DMS153 (cell line): ENCODE measurements around the gene TMEM121.

Experiments used
- DNase-seq: peaks from one replicate; lab custom pipeline; 2025; lab: John Stamatoyannopoulos, UW

The TMEM121 gene

GRCh38 chr14:105525861-105526775, at the start of gene TMEM121:
Gene TMEM121, plus strand, starts transcription at chr14:105526583. Its CDS starts 2,252 bp downstream, at chr14:105528835.
- no peak for DNase-seq

DNA sequence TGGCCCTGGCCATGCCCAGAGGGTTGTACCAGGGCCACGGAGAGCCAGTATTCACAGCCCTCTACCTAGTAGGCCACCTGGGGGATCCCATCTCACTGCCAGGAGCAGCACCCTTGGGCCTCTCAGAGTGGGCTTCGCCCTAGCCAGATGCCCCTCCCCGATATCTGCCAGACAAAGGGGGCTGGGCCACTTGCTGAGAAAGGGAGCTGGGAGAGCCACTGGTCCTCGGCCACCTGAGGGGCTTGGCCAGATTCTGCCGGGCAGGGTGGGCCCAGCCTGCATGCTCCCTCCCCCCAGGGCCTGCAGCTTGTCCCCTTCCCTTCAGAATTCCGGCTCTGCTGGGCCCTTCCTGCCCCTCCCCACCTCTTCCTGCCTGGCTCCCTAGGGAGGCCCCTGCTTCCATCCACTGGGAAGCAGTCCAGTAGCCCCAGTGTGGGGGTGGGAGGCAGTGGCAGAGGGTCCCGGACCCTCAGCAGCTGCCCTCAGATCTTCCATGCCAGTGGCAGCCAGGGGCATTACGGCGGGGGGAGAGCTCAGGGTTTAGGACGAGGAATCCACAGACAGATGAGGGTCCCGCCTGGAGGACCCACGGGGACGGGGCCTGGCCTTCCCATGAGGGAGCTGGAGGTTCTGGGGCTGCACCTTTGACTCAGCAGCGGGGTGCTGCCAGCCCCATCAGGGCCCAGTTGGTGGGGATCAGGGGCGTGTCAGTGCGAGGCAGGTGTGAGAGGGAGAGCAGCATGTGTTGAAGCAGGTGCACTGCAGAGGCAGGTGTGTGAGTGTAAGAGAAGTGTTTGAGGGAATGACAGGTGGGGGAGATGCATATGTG, 49.3 kb upstream of the TMEM121 start:
- DNase-seq: no peak

GRCh38 chr14:105477660-105478397, 48.6 kb upstream of the TMEM121 start:
- DNase-seq: no peak

- DNase-seq: no peak
Measured at GRCh38 chr14:105478398-105479251, 47.8 kb upstream of the TMEM121 start.

- DNase-seq: no peak
Measured at GRCh38 chr14:105479431-105480158, 46.8 kb upstream of the TMEM121 start.

DNA sequence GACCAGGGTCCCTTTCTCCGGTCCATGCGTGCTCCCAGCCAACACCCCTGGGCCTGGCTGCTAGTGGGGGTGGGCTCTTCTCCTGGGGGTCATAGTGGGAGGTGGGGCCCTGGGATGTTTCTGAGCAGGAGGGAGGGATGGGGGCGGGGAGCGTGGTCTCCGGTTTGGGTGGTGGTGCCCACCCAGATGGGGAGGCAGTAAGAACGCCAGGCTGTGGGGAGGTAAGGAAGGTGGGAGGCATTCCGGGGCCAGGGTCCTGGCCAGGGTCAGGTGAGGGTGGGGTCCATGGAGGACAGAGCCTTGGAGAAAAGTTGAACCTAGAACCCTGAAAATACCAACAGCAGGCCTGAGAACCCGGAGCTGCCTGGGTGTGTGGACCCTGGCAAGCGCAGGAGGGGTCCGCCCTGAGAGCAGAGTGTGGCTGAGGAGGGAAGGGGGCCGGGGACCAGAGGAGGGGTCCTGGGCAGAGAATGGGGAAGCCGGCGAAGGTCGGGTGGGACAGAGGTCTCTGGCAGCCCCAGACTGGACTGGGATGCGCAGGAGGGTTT, 46.1 kb upstream of the TMEM121 start:
- DNase-seq: no peak

DNA sequence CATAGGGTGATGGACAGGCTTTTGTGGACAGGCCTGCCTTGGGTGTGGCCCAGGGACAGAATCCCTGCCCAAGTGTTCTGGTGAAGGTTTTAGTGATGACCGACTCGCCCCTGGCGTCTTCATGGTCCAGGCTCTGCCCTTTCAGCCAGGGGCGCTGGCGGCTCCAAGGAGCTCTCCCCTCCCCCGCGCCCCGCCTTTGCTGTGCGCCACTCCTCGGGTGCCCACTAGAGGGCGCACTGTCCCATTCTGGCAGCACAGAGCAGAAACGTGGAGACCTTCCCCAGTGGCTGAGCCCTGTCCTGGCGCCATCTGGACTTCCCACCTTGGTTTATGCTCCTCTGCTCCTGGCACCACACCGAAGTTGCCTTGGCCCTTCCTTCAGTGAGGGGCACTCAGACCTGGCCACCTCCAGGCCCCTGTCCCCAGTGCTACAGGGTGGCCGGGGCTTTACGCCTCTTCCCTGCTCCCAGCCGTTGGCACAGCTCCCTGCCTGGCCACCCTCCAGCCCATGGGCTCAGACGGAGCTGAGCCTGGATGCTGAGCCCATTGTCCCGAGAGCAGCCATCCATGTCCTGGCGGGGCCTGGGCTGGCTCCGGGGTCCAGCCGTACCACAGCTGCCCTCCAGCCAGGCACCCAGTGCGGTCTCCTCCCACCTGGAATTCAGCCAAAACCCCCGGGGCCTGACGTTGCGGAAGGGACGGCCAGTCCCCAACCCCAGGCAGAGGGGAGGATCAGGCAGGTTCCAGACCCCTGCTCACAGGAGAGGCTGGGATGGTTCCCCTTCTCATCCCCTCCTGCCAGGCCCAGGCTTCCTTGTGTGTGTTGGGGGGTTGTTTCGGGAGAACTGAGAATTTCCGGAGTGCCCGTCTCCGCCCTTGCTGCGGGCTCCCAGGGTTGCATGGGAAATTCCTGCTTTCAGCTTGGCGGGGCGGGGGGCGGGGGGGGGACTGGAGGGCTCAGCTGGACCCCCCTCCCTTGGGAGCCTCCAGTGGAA, 45.3 kb upstream of the TMEM121 start:
- peak; percentile 44 for DNase-seq

- peak; percentile 80 for DNase-seq
Measured at GRCh38 chr14:105481886-105482457, 44.4 kb upstream of the TMEM121 start.

DNA sequence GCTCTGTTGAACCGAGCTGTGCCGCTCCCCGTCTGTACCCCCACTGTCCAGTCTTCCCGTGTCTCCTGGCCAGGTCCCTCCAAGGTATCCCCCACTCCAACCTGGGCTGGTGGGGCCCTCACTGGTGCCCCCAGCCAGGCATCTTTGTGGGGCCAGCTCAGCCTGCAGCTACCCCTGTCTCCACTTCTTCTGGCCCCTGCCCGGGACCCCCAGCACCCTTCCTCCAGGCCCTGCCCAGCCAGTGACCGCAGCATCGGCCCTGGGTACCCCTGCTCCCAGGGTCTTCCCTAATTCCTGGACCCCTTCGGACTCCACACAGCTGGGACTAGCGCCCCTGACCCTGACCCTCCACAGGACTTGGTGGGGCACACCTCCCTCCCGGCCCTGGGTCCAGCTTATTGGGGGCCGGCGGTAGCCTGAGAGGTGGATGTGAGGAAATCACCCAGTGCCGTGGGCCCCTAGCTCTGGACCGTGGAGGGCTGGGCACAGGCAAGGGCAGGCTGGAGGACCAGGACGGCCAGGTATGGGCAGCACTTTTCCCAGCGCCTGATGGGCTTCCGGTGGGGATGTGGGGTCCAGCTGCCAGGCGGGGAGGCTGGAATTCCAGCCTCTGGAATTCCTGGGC, 43.8 kb upstream of the TMEM121 start:
- no peak for DNase-seq

DNA sequence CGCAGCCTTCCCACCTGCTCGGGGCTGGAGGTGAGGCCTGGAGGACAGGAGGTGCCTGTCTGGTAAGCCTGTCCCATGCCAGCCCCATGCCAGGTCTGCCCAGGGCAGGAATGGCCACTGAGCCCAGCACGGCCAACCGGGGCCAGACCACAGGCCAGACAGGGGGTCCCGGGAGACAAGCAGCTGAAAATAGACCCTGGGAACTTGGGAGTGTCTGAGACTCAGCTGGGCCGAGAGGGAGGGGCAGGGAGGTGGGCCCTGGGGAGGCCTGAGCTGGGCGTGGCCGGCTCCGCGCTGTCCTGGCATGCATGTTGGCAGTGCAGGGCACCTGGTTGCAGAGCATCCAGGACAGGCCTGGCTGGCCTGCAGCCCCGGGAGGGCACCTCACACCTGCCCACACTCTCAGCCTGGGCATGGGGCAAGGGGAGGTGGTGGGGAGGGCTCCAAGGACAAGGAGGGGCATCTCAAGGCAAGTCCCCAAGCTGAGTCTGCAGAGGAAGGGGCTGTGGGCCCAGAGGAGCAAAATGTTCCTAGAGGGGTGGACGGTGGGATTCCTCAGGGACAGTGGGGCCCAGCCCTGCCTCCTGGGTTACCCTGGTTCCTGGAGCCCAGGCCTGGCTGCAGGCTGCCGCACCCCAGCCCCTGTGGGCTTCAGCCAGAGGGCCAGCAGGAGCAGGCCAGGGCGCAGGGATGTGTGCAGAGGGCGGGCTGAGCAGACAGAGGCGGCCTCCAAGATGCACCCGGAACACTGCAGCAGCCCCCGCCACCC, 42.9 kb upstream of the TMEM121 start:
- DNase-seq: no peak

DNA sequence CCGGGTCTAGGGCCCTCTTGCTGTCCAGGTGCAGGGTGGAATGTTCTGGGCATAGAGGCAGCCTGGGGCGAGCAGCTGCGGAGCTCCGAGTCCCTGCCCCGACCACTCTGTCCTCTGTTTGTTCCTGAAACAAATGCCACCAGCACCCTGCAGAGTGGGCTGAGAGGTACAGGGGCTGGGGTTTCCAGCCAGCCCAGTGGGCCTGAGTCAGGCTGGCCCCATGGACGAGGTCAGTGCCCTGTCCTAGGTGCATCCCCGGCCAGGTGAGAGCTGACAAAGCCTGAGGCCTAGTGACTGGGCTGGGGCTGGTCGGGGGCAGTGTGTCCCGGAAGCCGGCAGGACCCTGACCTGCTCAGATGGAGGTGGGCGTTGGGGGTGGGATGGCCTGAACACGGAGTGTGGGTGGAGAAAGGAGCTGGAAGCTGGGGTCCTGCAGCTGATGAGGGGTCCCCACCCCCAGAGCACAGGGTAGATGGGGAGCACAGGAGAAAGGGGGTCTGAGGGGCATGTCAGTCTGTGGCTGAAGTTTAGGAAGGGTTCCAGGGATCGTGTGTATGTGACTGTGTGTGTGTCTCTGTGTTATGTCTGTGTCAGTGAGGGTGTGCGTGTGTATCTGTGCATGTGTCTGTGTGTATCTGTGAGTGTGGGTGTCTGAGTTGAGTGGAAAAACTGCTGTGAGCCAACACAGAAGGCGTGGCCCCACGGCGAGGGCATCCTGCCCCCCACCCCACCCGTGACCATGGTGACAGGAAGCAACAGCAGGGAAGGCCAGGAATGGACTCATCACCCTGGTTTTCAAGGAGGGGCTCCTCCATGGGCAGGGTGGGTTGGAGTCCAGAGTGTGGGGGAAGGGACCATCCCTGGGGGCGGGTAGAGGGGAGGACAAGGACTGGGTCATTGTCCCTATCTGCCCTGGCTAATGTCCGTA, 42.0 kb upstream of the TMEM121 start:
- no peak for DNase-seq

DNA sequence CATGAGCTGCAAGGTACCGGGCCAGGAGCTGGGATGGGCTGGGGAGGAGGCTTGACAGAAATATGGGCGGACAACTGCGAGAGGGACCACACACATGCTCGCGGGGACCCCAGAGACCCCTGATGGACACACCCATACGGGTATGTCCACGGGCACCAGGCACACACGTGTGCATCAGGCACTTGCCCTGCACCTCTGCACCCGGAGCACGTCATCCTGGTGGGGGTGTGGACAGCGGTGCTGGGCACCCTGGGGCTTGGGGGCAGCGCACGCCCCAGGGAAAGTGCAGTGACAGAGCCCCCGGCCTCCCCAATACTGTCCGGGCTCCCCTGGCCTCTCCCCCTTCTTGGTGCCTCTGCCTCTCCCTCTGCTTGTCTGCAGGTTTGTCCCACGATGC, 41.4 kb upstream of the TMEM121 start:
- no peak for DNase-seq

DNA sequence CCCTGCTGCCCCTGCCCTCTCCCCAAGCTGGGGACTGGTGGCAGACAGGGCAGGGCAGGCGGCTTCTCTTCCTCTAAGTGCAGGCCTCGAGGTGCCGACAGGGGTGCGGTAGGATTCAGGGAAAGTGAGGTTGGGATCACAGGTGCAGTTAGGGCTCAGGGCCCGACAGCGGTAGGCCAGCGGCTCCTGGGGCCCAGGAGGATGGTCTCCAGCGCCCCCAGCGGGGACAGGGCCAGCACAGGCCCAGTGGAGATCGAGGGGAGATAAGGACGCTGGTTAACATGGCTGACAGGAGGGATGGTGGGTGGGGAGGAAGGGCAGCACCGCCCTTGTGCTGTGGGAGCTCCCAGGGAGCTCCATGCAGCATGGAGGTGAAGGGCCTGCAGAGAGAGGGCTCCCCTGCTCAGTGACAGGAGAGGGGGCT, 40.6 kb upstream of the TMEM121 start:
- DNase-seq: peak; percentile 12

GRCh38 chr14:105486163-105486973, 40.0 kb upstream of the TMEM121 start, which contains the start of gene CRIP1:
Gene CRIP1, plus strand, starts transcription at chr14:105486886. Its CDS starts 374 bp downstream, at chr14:105487260.
- no peak for DNase-seq

- DNase-seq: no peak
Measured at GRCh38 chr14:105486974-105487448, 39.4 kb upstream of the TMEM121 start.
